ENCODE results near the gene ADGRB3. TPM values are rescaled to one million over a fixed set of nuclear protein-coding genes. Genes with fewer than 3 reads are reported as not detected.
"Not testable (repeated sequence)": the region's sequence is repeated elsewhere in the genome, so short reads cannot be mapped to it uniquely, and the experiment has no call there.

ADGRB3 gene
- total RNA-seq, 1 experiment from 2014 or later, result 0.09 TPM

DNA sequence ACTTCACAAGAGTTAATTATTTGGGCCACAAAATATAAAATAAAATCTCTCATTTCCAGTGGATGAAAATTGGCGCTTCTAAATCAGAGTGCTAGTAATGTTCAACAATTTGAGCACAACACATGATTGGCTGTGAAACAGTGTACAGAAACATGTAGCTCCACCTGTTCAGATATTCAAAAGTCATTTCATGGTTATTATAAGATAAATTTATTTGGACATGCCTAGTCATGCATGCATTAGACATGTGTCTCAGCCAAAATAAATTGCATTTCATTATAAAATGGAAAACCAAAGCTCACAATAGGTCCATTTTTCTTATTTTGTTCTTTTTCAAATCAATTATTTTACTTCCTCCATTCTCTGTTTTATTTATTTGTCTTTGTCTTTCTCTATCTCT, 786.9 kb downstream of the ADGRB3 start:
- TF ChIP-seq, protein P1, sequence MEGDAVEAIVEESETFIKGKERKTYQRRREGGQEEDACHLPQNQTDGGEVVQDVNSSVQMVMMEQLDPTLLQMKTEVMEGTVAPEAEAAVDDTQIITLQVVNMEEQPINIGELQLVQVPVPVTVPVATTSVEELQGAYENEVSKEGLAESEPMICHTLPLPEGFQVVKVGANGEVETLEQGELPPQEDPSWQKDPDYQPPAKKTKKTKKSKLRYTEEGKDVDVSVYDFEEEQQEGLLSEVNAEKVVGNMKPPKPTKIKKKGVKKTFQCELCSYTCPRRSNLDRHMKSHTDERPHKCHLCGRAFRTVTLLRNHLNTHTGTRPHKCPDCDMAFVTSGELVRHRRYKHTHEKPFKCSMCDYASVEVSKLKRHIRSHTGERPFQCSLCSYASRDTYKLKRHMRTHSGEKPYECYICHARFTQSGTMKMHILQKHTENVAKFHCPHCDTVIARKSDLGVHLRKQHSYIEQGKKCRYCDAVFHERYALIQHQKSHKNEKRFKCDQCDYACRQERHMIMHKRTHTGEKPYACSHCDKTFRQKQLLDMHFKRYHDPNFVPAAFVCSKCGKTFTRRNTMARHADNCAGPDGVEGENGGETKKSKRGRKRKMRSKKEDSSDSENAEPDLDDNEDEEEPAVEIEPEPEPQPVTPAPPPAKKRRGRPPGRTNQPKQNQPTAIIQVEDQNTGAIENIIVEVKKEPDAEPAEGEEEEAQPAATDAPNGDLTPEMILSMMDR (IDR thresholded peaks at IDR 0.05; ENCODE audit: unreplicated experiment), result no peak
- H3K36me3 Mint-ChIP-seq (ENCODE audit: insufficient read depth, unreplicated experiment), result no peaks in the 10 kb centered on the region
- intact Hi-C loops (cut with micrococcal nuclease; ENCODE audit: unreplicated experiment), result no loop called here
- no peak overlapping the region for H3K27ac Mint-ChIP-seq (ENCODE audit: unreplicated experiment)
- BruUV-seq (replicated peaks), result no TSS peak
- H3K27me3 Mint-ChIP-seq (ENCODE audit: unreplicated experiment), result no peaks in the 10 kb centered on the region
- no peak overlapping the region for H3K4me3 Mint-ChIP-seq (ENCODE audit: low read depth, unreplicated experiment)
- CTCF ChIA-PET, result no interaction called here
- no peaks in the 10 kb centered on the region for H3K9me3 Mint-ChIP-seq (ENCODE audit: low read depth, unreplicated experiment)
- no peaks in the 10 kb centered on the region for H3K4me1 Mint-ChIP-seq (ENCODE audit: low read depth, unreplicated experiment)
- no peak for DNase-seq

DNA sequence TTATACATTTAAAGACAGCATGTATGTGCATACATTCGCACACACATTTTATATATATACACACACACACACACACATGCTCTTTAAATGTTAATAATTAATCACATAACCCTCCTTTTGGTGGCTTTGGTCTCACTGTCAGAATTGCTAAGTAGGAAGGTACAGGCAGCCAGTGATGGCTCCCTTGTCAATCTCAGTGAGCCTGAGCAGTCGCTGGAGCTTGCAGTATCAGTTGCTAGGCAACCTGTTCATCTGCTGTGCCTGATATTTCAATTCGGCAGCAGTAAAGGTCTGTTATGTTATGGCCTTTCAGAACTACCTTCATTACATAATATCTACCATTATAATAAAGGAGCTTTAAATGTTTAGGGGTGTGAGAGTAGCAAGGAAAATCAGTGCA, 787.4 kb downstream of the ADGRB3 start:
- TF ChIP-seq, protein P1 (IDR thresholded peaks at IDR 0.05; ENCODE audit: unreplicated experiment), result no peak
- H3K4me1 Mint-ChIP-seq (ENCODE audit: low read depth, unreplicated experiment), result no peaks in the 10 kb centered on the region
- H3K27me3 Mint-ChIP-seq (ENCODE audit: unreplicated experiment), result no peaks in the 10 kb centered on the region
- no peaks in the 10 kb centered on the region for H3K36me3 Mint-ChIP-seq (ENCODE audit: insufficient read depth, unreplicated experiment)
- H3K4me3 Mint-ChIP-seq (ENCODE audit: low read depth, unreplicated experiment), result no peak overlapping the region
- DNase-seq, result no peak
- no TSS peak for BruUV-seq (replicated peaks)
- no peaks in the 10 kb centered on the region for H3K9me3 Mint-ChIP-seq (ENCODE audit: low read depth, unreplicated experiment)
- intact Hi-C loops (cut with micrococcal nuclease; ENCODE audit: unreplicated experiment), result no loop called here
- H3K27ac Mint-ChIP-seq (ENCODE audit: unreplicated experiment), result no peak overlapping the region
- CTCF ChIA-PET, result no interaction called here

DNA sequence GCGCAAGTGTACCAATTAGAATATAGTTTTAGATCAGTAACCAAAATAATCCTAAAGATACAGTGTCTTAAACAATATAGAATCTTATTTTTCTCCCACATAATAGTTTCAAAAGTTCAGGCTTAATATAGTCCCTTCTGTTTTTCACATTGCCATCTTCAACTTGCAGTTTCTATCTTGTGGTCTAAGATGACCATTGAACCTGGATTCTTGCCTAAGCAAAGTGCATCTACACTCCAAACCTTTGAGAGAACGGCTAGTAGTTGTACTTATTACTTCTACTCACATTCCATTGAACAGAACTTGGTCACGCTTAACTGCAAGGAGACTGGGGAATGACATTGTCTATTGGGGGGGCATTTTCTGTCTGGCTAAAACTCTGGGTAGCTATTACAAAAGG, 788.7 kb downstream of the ADGRB3 start:
- Mint-ChIP-seq H3K4me3 (ENCODE audit: low read depth, unreplicated experiment) (no peak overlapping the region), H3K4me1 (ENCODE audit: low read depth, unreplicated experiment) (no peaks in the 10 kb centered on the region), H3K27ac (ENCODE audit: unreplicated experiment) (no peak overlapping the region), H3K9me3 (ENCODE audit: low read depth, unreplicated experiment) (no peaks in the 10 kb centered on the region), H3K36me3 (ENCODE audit: insufficient read depth, unreplicated experiment) (no peaks in the 10 kb centered on the region), H3K27me3 (ENCODE audit: unreplicated experiment) (no peaks in the 10 kb centered on the region)
- intact Hi-C loops (cut with micrococcal nuclease; ENCODE audit: unreplicated experiment), result no loop called here
- no TSS peak for BruUV-seq (replicated peaks)
- TF ChIP-seq, protein P1 (IDR thresholded peaks at IDR 0.05; ENCODE audit: unreplicated experiment), result no peak
- CTCF ChIA-PET, result no interaction called here
- DNase-seq, result no peak

DNA sequence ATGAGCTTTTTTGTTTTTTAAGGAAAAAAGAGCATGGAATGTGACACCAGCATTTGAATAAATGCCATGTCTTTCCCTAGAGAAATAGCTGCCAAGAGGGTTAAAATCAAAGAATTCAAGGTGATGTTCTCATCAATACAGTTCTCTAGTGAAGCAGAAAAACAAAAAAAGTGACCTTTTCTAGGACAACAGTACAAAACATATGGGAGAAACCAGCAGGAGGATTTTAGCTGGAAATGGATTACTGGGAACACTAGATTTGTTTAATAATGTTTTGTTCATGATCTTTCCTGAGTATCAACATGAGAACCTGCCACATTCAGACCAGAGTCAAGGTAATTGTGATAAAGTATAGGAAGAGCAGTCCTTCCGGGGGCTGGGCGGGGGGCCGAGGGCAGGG, 789.5 kb downstream of the ADGRB3 start:
- CTCF ChIA-PET, result no interaction called here
- Mint-ChIP-seq H3K27ac (ENCODE audit: unreplicated experiment) (no peak overlapping the region), H3K27me3 (ENCODE audit: unreplicated experiment) (no peaks in the 10 kb centered on the region), H3K4me1 (ENCODE audit: low read depth, unreplicated experiment) (no peaks in the 10 kb centered on the region), H3K9me3 (ENCODE audit: low read depth, unreplicated experiment) (no peaks in the 10 kb centered on the region), H3K4me3 (ENCODE audit: low read depth, unreplicated experiment) (no peak overlapping the region), H3K36me3 (ENCODE audit: insufficient read depth, unreplicated experiment) (no peaks in the 10 kb centered on the region)
- intact Hi-C loops (cut with micrococcal nuclease; ENCODE audit: unreplicated experiment), result no loop called here
- TF ChIP-seq, protein P1 (IDR thresholded peaks at IDR 0.05; ENCODE audit: unreplicated experiment), result no peak
- no TSS peak for BruUV-seq (replicated peaks)
- DNase-seq, result no peak

DNA sequence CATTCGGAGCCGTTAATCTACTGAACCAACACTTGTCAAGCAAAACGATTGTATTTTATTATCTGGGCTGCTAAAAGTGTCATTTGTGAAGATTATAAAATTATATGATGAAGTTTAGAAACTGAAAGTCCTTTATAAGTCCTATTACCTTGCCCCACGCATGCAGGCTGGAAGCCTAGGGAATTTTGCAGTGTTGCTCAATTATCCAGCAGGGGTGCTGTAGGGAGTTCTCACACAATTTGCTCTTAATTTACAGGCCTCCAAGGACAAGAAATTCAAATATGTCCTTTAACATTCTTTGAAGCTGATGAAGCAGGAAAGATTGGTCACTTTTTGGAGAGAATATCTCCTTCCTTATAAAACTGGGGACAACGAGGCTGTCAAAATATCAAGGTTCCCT, 792.8 kb downstream of the ADGRB3 start:
- Mint-ChIP-seq H3K4me1 (ENCODE audit: low read depth, unreplicated experiment) (no peaks in the 10 kb centered on the region), H3K27ac (ENCODE audit: unreplicated experiment) (no peak overlapping the region), H3K36me3 (ENCODE audit: insufficient read depth, unreplicated experiment) (no peaks in the 10 kb centered on the region), H3K9me3 (ENCODE audit: low read depth, unreplicated experiment) (peaks cover 5% of the 10 kb centered on the region), H3K4me3 (ENCODE audit: low read depth, unreplicated experiment) (no peak overlapping the region), H3K27me3 (ENCODE audit: unreplicated experiment) (no peaks in the 10 kb centered on the region)
- TF ChIP-seq, protein P1 (IDR thresholded peaks at IDR 0.05; ENCODE audit: unreplicated experiment), result no peak
- no TSS peak for BruUV-seq (replicated peaks)
- intact Hi-C loops (cut with micrococcal nuclease; ENCODE audit: unreplicated experiment), result no loop called here
- CTCF ChIA-PET, result no interaction called here
- no peak for DNase-seq

DNA sequence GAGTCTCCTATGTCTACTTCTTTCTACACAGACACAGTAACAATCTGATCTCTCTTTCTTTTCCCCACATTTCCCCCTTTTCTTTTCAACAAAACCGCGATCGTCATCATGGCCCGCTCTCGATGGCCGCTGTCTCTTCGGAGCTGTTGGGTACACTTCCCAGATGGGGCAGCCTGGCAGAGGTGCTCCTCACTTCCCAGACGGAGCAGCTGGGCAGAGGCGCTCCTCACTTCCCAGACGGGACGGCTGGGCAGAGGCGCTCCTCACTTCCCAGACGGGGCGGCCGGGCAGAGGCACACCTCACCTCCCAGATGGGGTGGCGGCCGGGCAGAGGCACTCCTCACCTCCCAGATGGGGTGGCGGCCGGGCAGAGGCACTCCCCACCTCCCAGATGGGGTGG, 797.1 kb downstream of the ADGRB3 start:
- H3K4me1 Mint-ChIP-seq (ENCODE audit: low read depth, unreplicated experiment); intact Hi-C loops (cut with micrococcal nuclease; ENCODE audit: unreplicated experiment); BruUV-seq (replicated peaks); DNase-seq; CTCF ChIA-PET; H3K9me3 Mint-ChIP-seq (ENCODE audit: low read depth, unreplicated experiment); H3K36me3 Mint-ChIP-seq (ENCODE audit: insufficient read depth, unreplicated experiment); H3K27ac Mint-ChIP-seq (ENCODE audit: unreplicated experiment); H3K4me3 Mint-ChIP-seq (ENCODE audit: low read depth, unreplicated experiment); H3K27me3 Mint-ChIP-seq (ENCODE audit: unreplicated experiment): not testable (repeated sequence)

DNA sequence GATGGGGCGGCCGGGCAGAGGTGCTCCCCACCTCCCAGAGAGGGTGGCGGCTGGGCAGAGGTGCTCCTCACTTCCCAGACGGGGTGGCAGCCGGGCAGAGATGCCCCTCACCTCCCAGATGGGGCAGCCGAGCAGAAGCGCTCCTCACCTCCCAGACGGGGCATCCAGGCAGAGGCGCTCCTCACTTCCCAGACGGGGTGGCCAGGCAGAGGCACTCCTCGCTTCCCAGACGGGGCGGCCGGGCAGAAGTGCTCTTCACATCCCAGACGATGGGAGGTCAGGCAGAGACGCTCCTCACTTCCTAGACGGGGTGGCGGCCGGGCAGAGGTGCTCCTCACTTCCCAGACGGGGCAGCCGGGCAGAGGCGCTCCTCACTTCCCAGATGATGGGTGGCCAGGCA, 798.0 kb downstream of the ADGRB3 start:
- H3K9me3 Mint-ChIP-seq (ENCODE audit: low read depth, unreplicated experiment); DNase-seq; H3K36me3 Mint-ChIP-seq (ENCODE audit: insufficient read depth, unreplicated experiment); intact Hi-C loops (cut with micrococcal nuclease; ENCODE audit: unreplicated experiment); CTCF ChIA-PET; H3K4me1 Mint-ChIP-seq (ENCODE audit: low read depth, unreplicated experiment); H3K27me3 Mint-ChIP-seq (ENCODE audit: unreplicated experiment); BruUV-seq (replicated peaks); H3K27ac Mint-ChIP-seq (ENCODE audit: unreplicated experiment); H3K4me3 Mint-ChIP-seq (ENCODE audit: low read depth, unreplicated experiment): not testable (repeated sequence)

Data from Calu3 (cell line).